SJSA1 (cell line): ENCODE measurements around the gene HRAS. TPM values are rescaled to one million over a fixed set of nuclear protein-coding genes. Genes with fewer than 3 reads are reported as not detected.
"Not testable (repeated sequence)": the region's sequence is repeated elsewhere in the genome, so short reads cannot be mapped to it uniquely, and the experiment has no call there.

ENCODE experiments used
- DNase-seq, 2 experiments: peaks; one replicate each; pipeline ENCODE4 v3.0.0-alpha.2; 2015 to 2020; ENCODE audit warnings: low spot score in 2 of 2, low read depth in 1 of 2
- H3K27ac ChIP-seq: fragments of 250-450 bp; sonication (Bioruptor Pico); 2 replicates; pipeline ENCODE4 v1.5.1; 2020; ENCODE audit warnings: mild to moderate bottlenecking, moderate library complexity
- H3K27me3 ChIP-seq: fragments of 250-450 bp; sonication (Bioruptor Pico); replicated peaks from 2 replicates; pipeline ENCODE4 v1.5.1; 2020; ENCODE audit warnings: mild to moderate bottlenecking, moderate library complexity
- H3K36me3 ChIP-seq: fragments of 250-450 bp; sonication (Bioruptor Pico); 2 replicates; pipeline ENCODE4 v1.5.1; 2020; ENCODE audit warnings: mild to moderate bottlenecking
- H3K4me1 ChIP-seq: fragments of 250-450 bp; sonication (Bioruptor Pico); replicated peaks from 2 replicates; pipeline ENCODE4 v1.6.1; 2021; ENCODE audit warnings: mild to moderate bottlenecking
- H3K4me3 ChIP-seq: fragments of 250-450 bp; sonication (Bioruptor Pico); 2 replicates; pipeline ENCODE4 v1.5.1; 2020; ENCODE audit warnings: mild to moderate bottlenecking
- H3K9me3 ChIP-seq: fragments of 250-450 bp; sonication (Bioruptor Pico); replicated peaks from 2 replicates; pipeline ENCODE4 v1.5.1; 2020; ENCODE audit warnings: mild to moderate bottlenecking
- total RNA-seq: library from RNA; depleted of rRNA; stranded (reverse); fragments of >200 nt; shearing (Covaris generic); gene quantifications from 2 replicates; pipeline ENCODE4 v1.2.3, GENCODE V29; 2014

HRAS gene
- total RNA-seq, 1 experiment from 2014 or later = 47.3 TPM

- H3K36me3 ChIP-seq, H3K4me3 ChIP-seq: not testable (repeated sequence)
Measured at GRCh38 chr11:574031-574570, 38.7 kb upstream of the HRAS start.

GRCh38 chr11:573146-573759, 37.9 kb upstream of the HRAS start:
- Histone ChIP-seq H3K27ac (no peak overlapping the region), H3K9me3 (no peaks in the 10 kb centered on the region), H3K27me3 (peaks cover 7% of the 10 kb centered on the region; the same call in 1 of the 2 replicates), H3K4me1 (peaks cover 18% of the 10 kb centered on the region), H3K4me3 (no peak overlapping the region), H3K36me3 (no peaks in the 10 kb centered on the region)
- no peak for DNase-seq

More at GRCh38 chr11:574031-574570, 38.7 kb upstream of the HRAS start:
- not testable (repeated sequence) for H3K9me3 ChIP-seq, H3K27ac ChIP-seq, DNase-seq, H3K27me3 ChIP-seq
- H3K4me1 ChIP-seq = peaks cover 15% of the 10 kb centered on the region

- H3K27ac ChIP-seq = no peak overlapping the region
- H3K9me3 ChIP-seq = no peaks in the 10 kb centered on the region
- H3K4me1 ChIP-seq = peaks cover 12% of the 10 kb centered on the region
- H3K27me3 ChIP-seq = peaks cover 7% of the 10 kb centered on the region; the same call in 1 of the 2 replicates
- DNase-seq = no peak
- no peaks in the 10 kb centered on the region for H3K36me3 ChIP-seq
- H3K4me3 ChIP-seq = no peak overlapping the region
Measured at GRCh38 chr11:571802-572185, 36.4 kb upstream of the HRAS start.

GRCh38 chr11:569158-569885, 33.9 kb upstream of the HRAS start:
- no peaks in the 10 kb centered on the region for H3K27me3 ChIP-seq
- peak overlapping the region; percentile 58 for H3K4me3 ChIP-seq
- H3K4me1 ChIP-seq = peaks cover 6% of the 10 kb centered on the region
- H3K9me3 ChIP-seq = no peaks in the 10 kb centered on the region
- DNase-seq = no peak
- H3K36me3 ChIP-seq = no peaks in the 10 kb centered on the region
- no peak overlapping the region for H3K27ac ChIP-seq

GRCh38 chr11:568306-569157, 33.2 kb upstream of the HRAS start:
- peak overlapping the region; percentile 58 for H3K4me3 ChIP-seq
- peaks cover 6% of the 10 kb centered on the region for H3K4me1 ChIP-seq
- H3K36me3 ChIP-seq = no peaks in the 10 kb centered on the region
- H3K27me3 ChIP-seq = no peaks in the 10 kb centered on the region
- no peaks in the 10 kb centered on the region for H3K9me3 ChIP-seq
- H3K27ac ChIP-seq = no peak overlapping the region
- peak; percentile 73 to 80 for DNase-seq

- DNase-seq = no peak
- Histone ChIP-seq H3K4me3 (peak overlapping the region; percentile 58), H3K27ac (no peak overlapping the region), H3K27me3 (no peaks in the 10 kb centered on the region), H3K9me3 (no peaks in the 10 kb centered on the region), H3K36me3 (no peaks in the 10 kb centered on the region), H3K4me1 (peaks cover 6% of the 10 kb centered on the region)
Measured at GRCh38 chr11:567629-568292, 32.4 kb upstream of the HRAS start.

- Histone ChIP-seq H3K27me3 (no peaks in the 10 kb centered on the region), H3K36me3 (no peaks in the 10 kb centered on the region), H3K27ac (no peak overlapping the region), H3K9me3 (no peaks in the 10 kb centered on the region), H3K4me3 (no peak overlapping the region), H3K4me1 (peaks cover 6% of the 10 kb centered on the region)
- DNase-seq = no peak
Measured at GRCh38 chr11:567011-567628, 31.7 kb upstream of the HRAS start.

- Histone ChIP-seq H3K9me3 (no peaks in the 10 kb centered on the region), H3K4me1 (peaks cover 6% of the 10 kb centered on the region), H3K27ac (no peak overlapping the region), H3K36me3 (no peaks in the 10 kb centered on the region), H3K4me3 (no peak overlapping the region), H3K27me3 (no peaks in the 10 kb centered on the region)
- no peak for DNase-seq
Measured at GRCh38 chr11:565921-566509, 30.6 kb upstream of the HRAS start.

- H3K4me1 ChIP-seq = peaks cover 8% of the 10 kb centered on the region
- DNase-seq = no peak
- H3K36me3 ChIP-seq = no peaks in the 10 kb centered on the region
- no peaks in the 10 kb centered on the region for H3K27me3 ChIP-seq
- no peak overlapping the region for H3K27ac ChIP-seq
- H3K4me3 ChIP-seq = no peak overlapping the region
- H3K9me3 ChIP-seq = no peaks in the 10 kb centered on the region
Measured at GRCh38 chr11:563812-564578, 28.6 kb upstream of the HRAS start.

- H3K27me3 ChIP-seq = no peaks in the 10 kb centered on the region
- no peak for DNase-seq
- H3K4me3 ChIP-seq = no peak overlapping the region
- H3K27ac ChIP-seq = no peak overlapping the region
- H3K9me3 ChIP-seq = no peaks in the 10 kb centered on the region
- H3K36me3 ChIP-seq = no peaks in the 10 kb centered on the region
- peaks cover 5% of the 10 kb centered on the region for H3K4me1 ChIP-seq
Measured at GRCh38 chr11:563066-563811, 27.9 kb upstream of the HRAS start.

GRCh38 chr11:562046-562645, 26.8 kb upstream of the HRAS start:
- Histone ChIP-seq H3K27ac (no peak overlapping the region), H3K4me3 (no peak overlapping the region), H3K36me3 (no peaks in the 10 kb centered on the region), H3K27me3 (no peaks in the 10 kb centered on the region), H3K4me1 (peaks cover 15% of the 10 kb centered on the region), H3K9me3 (no peaks in the 10 kb centered on the region)
- DNase-seq = no peak
